HG03565 (cell line): ENCODE results near the gene NCEH1.
A peak's percentile ranks its signal among the peaks of the same experiment; 100 is the strongest.

Source experiments
- ATAC-seq: cut with Tn5 transposase; IDR thresholded peaks from one replicate; pipeline ENCODE4 v1.9.1; 2021; ENCODE audit warnings: mild to moderate bottlenecking, moderate library complexity; ENCODE audit not compliant: unreplicated experiment

NCEH1 gene

GRCh38 chr3:172591876-172592771, 118.7 kb downstream of the NCEH1 start:
- ATAC-seq = peak; percentile 78

- no peak for ATAC-seq
These were observed 119.7 kb downstream of the NCEH1 start for GRCh38 chr3:172591125-172591605.

- no peak for ATAC-seq
These were observed 124.4 kb downstream of the NCEH1 start for GRCh38 chr3:172586436-172586835.

- no peak for ATAC-seq
These were observed 124.9 kb downstream of the NCEH1 start for GRCh38 chr3:172585954-172586353.

GRCh38 chr3:172582712-172583111, 128.2 kb downstream of the NCEH1 start:
- no peak for ATAC-seq

- ATAC-seq = no peak
These were observed 129.1 kb downstream of the NCEH1 start for GRCh38 chr3:172581757-172582166.

GRCh38 chr3:172580680-172581401, 130.0 kb downstream of the NCEH1 start:
- peak; percentile 85 for ATAC-seq
